Esophagus squamous epithelium (tissue), 4 donors: Measurements from ENCODE around the gene SPAG8.

ENCODE experiments used
- CTCF ChIP-seq, 6 experiments: fragments of 450-650 bp in 4 of 6; fragments of 200-600 bp in 2 of 6; sonication (generic) in 2 of 6; IDR thresholded peaks; one replicate each; pipeline ENCODE4 v1.5.1; 2016 to 2019; ENCODE audit warnings: antibody characterized with exemption in 6 of 6, mild to moderate bottlenecking in 4 of 6, moderate library complexity in 4 of 6
- POLR2A ChIP-seq, 4 donors: fragments of 450-650 bp; IDR thresholded peaks; one replicate each; pipeline ENCODE4 v1.6.1; 2017; ENCODE audit warnings: antibody characterized with exemption in 4 of 4, mild to moderate bottlenecking in 4 of 4, moderate library complexity in 3 of 4

GRCh38 chr9:35763803-35764202, 48.3 kb downstream of the SPAG8 start:
- TF ChIP-seq POLR2A (IDR thresholded peaks at IDR 0.05) (no peak), CTCF (IDR thresholded peaks at IDR 0.05) (no peak)
